Upper lobe of left lung (tissue), 6 donors: ENCODE results near the gene COL17A1. TPM values are rescaled to one million over a fixed set of nuclear protein-coding genes. Genes with fewer than 3 reads are reported as not detected.

Source experiments
- ATAC-seq, 2 donors: fragments of 200-7000 bp; cut with Tn5 transposase; one replicate each; pipeline ENCODE4 v1.9.1; 2022; ENCODE audit warnings: mild to moderate bottlenecking in 2 of 2, moderate library complexity in 2 of 2; ENCODE audit not compliant: low FRiP score in 2 of 2
- DNase-seq, 2 donors: peaks; one replicate each; pipeline ENCODE4 v3.0.0-alpha.2; 2019 to 2020
- H3K27ac ChIP-seq, 4 donors: fragments of 200-600 bp; sonication (generic); one replicate each; pipeline ENCODE4 v1.5.1; 2016 to 2019
- H3K27me3 ChIP-seq, 4 donors: fragments of 200-600 bp; sonication (generic); one replicate each; pipeline ENCODE4 v1.5.1; 2017 to 2019
- H3K36me3 ChIP-seq, 4 donors: fragments of 200-600 bp; sonication (generic); one replicate each; pipeline ENCODE4 v1.5.1; 2016 to 2019
- H3K4me1 ChIP-seq, 4 donors: fragments of 200-600 bp; sonication (generic); one replicate each; pipeline ENCODE4 v1.5.1; 2018 to 2019
- H3K4me3 ChIP-seq, 4 donors: fragments of 200-600 bp; sonication (generic); one replicate each; pipeline ENCODE4 v1.5.1; 2017 to 2019; ENCODE audit warnings: mild to moderate bottlenecking in 2 of 4, moderate library complexity in 1 of 4
- H3K9me3 ChIP-seq, 4 donors: fragments of 200-600 bp; sonication (generic); one replicate each; pipeline ENCODE4 v1.5.1; 2018 to 2019
- CTCF ChIP-seq, 6 experiments: fragments of 450-650 bp in 4 of 6; fragments of 200-600 bp in 2 of 6; sonication (generic) in 2 of 6; IDR thresholded peaks; one replicate each; pipeline ENCODE4 v1.5.1; 2016 to 2019; ENCODE audit warnings: antibody characterized with exemption in 6 of 6
- EP300 ChIP-seq, 4 donors: sonication (generic); formaldehyde crosslinking; IDR thresholded peaks; one replicate each; pipeline ENCODE4 v1.5.1; 2017; ENCODE audit warnings: antibody characterized with exemption in 4 of 4, control low read depth in 2 of 4
- POLR2A ChIP-seq, 4 donors: fragments of 450-650 bp; IDR thresholded peaks; one replicate each; pipeline ENCODE4 v1.5.1; 2016 to 2017; ENCODE audit warnings: antibody characterized with exemption in 4 of 4, mild to moderate bottlenecking in 2 of 4
- POLR2AphosphoS5 ChIP-seq, 2 donors: sonication (generic); formaldehyde crosslinking; IDR thresholded peaks; one replicate each; pipeline ENCODE4 v1.5.1; 2017; ENCODE audit warnings: antibody characterized with exemption in 2 of 2
- WGBS, 2 donors: methylation state at CpG; one replicate each; pipeline ENCODE4 v1.1.5; 2017 to 2018; 5-methylcytosine and 5-hydroxymethylcytosine counted together
- total RNA-seq, 6 donors: library from RNA; depleted of rRNA in 4 of 6; stranded (reverse); fragments of >200 nt in 4 of 6; gene quantifications; one replicate each; pipeline versions ENCODE4 v1.1.0 to v1.2.1, GENCODE V29; 2016 to 2021
- donor health status: DM: no; HTN: no; CAD: no; lungs with moderate emphysema.
- donor health status: DM: no; HTN: yes; CAD: no; lungs with severe emphysema.

Gene COL17A1
- total RNA-seq, 6 donors from 2014 or later: 1.0 to 2.0 (median 1.6) TPM

DNA sequence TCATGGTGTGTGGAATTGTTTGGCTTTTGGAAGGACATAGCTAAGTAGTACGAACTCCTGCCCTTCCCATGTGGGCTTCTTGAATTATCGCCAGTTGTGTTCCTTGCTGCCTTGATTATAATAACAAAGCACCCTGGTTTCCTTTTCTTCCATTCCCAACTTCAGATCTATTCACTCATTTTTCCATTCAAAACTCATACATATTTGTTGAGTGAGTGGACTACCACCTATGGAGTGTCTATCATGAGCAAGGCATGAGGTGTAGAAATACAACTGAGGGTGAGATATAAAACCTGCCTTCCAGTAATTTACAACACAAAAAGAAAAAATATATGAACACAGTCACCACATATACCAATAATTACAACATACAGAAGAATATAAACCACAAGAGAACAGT is 4.9 kb upstream of the COL17A1 start:
- peaks cover 0 to 3% (median 0%) of the 10 kb centered on the region in 4 donors for H3K4me1 ChIP-seq
- no peaks in the 10 kb centered on the region for H3K9me3 ChIP-seq
- H3K4me3 ChIP-seq: no peak overlapping the region
- 56 to 69% methylated on average over 2 of the region's 2 CpGs for WGBS, 2 donors
- DNase-seq (no peak), ATAC-seq (no peak)
- no peaks in the 10 kb centered on the region for H3K36me3 ChIP-seq
- no peaks in the 10 kb centered on the region for H3K27me3 ChIP-seq
- TF ChIP-seq POLR2A (IDR thresholded peaks at IDR 0.05): no peak
- TF ChIP-seq POLR2AphosphoS5 (IDR thresholded peaks at IDR 0.05): no peak
- no peak for TF ChIP-seq CTCF (IDR thresholded peaks at IDR 0.05)
- no peak for TF ChIP-seq EP300 (IDR thresholded peaks at IDR 0.05)
- no peak overlapping the region for H3K27ac ChIP-seq

DNA sequence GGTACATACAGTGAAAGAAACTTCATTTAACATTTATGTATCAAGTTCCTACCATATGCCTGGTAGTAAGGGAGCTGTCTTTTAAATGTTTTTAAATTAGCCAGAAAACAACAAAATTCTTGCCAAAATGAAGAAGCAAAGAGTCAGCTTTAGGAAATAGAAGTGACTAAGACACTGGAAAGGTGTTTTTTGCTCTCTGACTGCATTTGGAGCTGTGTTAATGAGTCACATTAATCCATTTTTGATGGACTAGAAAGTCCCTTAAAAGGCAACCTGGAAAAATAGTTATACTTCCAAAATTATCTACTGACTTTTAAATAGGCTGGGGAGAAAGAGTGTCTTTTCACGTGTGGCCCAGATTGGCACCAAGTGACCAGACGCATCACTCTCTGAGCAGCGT is 3.9 kb upstream of the COL17A1 start:
- TF ChIP-seq CTCF (IDR thresholded peaks at IDR 0.05) (no peak), POLR2AphosphoS5 (IDR thresholded peaks at IDR 0.05) (no peak), EP300 (IDR thresholded peaks at IDR 0.05) (no peak), POLR2A (IDR thresholded peaks at IDR 0.05) (no peak)
- H3K36me3 ChIP-seq: no peaks in the 10 kb centered on the region
- H3K27me3 ChIP-seq: no peaks in the 10 kb centered on the region
- no peaks in the 10 kb centered on the region for H3K9me3 ChIP-seq
- ATAC-seq: no peak
- peaks cover 0 to 5% (median 2%) of the 10 kb centered on the region in 4 donors for H3K4me1 ChIP-seq
- H3K27ac ChIP-seq: no peak overlapping the region
- DNase-seq: no peak
- WGBS, 2 donors: 76 to 86% methylated on average over 3 of the region's 3 CpGs
- no peak overlapping the region for H3K4me3 ChIP-seq

DNA sequence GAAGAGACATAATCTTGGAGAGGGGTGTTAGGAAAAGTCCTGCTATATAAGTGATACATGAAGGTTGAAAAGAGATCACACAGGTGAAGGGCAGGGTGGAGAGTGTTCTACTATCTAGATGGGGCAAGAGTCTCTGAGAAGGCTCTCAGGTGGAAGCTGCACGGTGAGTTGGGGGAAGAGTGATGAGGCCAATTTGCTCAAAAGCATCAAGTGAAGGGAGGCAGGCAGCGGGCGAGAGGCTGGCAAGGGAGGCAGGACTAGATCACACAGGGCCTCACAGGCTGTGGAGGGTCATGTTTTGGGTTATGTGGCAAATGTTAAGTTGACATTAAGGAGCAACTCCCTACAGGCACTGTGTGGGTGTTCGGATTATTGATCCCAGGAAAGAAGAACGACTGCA is 2.6 kb upstream of the COL17A1 start:
- no peak overlapping the region for H3K4me3 ChIP-seq
- no peak for ATAC-seq
- H3K4me1 ChIP-seq: peaks cover 0 to 6% (median 2%) of the 10 kb centered on the region in 4 donors
- no peak for DNase-seq
- 97 to 98% methylated on average over 5 of the region's 5 CpGs for WGBS, 2 donors
- H3K27me3 ChIP-seq: no peaks in the 10 kb centered on the region
- H3K36me3 ChIP-seq: no peaks in the 10 kb centered on the region
- no peak for TF ChIP-seq POLR2AphosphoS5 (IDR thresholded peaks at IDR 0.05)
- TF ChIP-seq EP300 (IDR thresholded peaks at IDR 0.05): no peak
- no peak for TF ChIP-seq CTCF (IDR thresholded peaks at IDR 0.05)
- no peak for TF ChIP-seq POLR2A (IDR thresholded peaks at IDR 0.05)
- no peaks in the 10 kb centered on the region for H3K9me3 ChIP-seq
- H3K27ac ChIP-seq: no peak overlapping the region

DNA sequence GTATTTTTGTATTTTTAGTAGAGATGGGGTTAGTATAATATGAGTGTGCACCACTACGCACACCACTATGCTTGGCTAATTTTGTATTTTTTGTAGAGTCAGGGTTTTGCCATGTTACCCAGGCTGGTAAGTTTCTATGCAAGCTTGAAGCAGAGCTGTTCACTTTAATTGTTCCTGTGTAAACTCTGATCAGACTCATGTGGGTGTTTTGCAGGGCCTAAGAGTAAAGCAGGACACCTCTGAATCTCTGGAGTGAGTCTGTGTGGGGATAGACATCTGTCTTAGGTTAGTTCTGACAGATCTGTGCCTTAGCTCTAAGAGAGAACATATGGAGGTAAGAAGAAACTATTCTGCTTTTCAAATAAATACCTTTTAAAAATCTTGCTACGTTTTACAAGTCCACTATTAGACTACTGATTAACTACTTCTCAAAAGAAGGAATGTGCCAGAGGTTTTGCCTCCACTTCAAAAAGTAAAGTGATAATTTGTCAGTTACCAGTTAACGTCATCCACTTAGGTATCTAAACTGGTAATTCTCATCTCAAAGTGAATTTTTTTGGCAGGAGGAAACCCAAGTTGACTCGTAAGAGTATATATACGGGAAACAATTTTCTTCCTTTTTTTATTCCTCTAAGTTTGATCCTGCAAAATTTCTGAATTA is 1.1 kb downstream of the COL17A1 start:
- WGBS, 2 donors: 58 to 72% methylated on average over 5 of the region's 5 CpGs
- TF ChIP-seq POLR2A (IDR thresholded peaks at IDR 0.05) (no peak), EP300 (IDR thresholded peaks at IDR 0.05) (no peak), POLR2AphosphoS5 (IDR thresholded peaks at IDR 0.05) (no peak), CTCF (IDR thresholded peaks at IDR 0.05) (no peak)
- no peaks in the 10 kb centered on the region for H3K27me3 ChIP-seq
- ATAC-seq: peak in 1 of 2 donors; percentile 43
- H3K4me1 ChIP-seq: peaks cover 0 to 6% (median 0%) of the 10 kb centered on the region in 4 donors
- H3K36me3 ChIP-seq: no peaks in the 10 kb centered on the region
- no peak overlapping the region for H3K4me3 ChIP-seq
- DNase-seq: no peak
- no peaks in the 10 kb centered on the region for H3K9me3 ChIP-seq
- peak overlapping the region in 1 of 4 donors; percentile 20 for H3K27ac ChIP-seq

DNA sequence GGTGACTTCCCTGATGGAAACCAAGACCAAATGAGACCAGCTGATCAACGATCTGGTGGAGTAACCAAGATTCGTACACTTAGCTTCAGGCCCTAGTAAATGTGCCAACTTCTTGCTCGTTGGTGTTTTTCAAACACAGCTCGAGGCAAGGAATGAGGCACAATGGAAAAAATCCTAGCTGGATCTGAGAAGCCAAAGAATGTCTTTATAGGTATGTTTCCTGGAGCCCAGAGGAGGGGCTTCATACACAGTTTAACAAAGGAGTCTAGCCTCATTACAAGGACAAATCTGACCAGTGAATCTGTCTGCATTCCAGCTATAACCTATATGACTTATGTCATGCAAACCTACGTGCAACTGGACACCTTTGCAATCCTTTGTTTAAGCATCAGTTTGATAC is 3.7 kb downstream of the COL17A1 start:
- Histone ChIP-seq H3K9me3 (no peaks in the 10 kb centered on the region), H3K36me3 (no peaks in the 10 kb centered on the region), H3K4me3 (no peak overlapping the region), H3K4me1 (peaks cover 0 to 10% (median 3%) of the 10 kb centered on the region in 4 donors), H3K27me3 (no peaks in the 10 kb centered on the region), H3K27ac (no peak overlapping the region)
- ATAC-seq: no peak
- WGBS, 2 donors: 84% methylated on average over 5 of the region's 5 CpGs
- DNase-seq: no peak
- TF ChIP-seq EP300 (IDR thresholded peaks at IDR 0.05): no peak
- TF ChIP-seq POLR2AphosphoS5 (IDR thresholded peaks at IDR 0.05): no peak
- no peak for TF ChIP-seq POLR2A (IDR thresholded peaks at IDR 0.05)
- no peak for TF ChIP-seq CTCF (IDR thresholded peaks at IDR 0.05)
